Mesenchymal stem cell (in vitro differentiated cells and primary cell): ENCODE measurements around the gene PCNT.

Experiments used
- DNase-seq: peaks from one replicate; pipeline ENCODE4 v3.0.0-alpha.2; 2013
- H2AFZ ChIP-seq: one replicate; pipeline ENCODE4 v1.6.1; 2013; ENCODE audit warnings: low read depth, mild to moderate bottlenecking, control low read depth, inconsistent platforms, low read length, moderate library complexity
- H2AK5ac ChIP-seq: 2 replicates; pipeline ENCODE4 v1.6.1; 2013; ENCODE audit warnings: low read length, moderate library complexity, mild to moderate bottlenecking, inconsistent platforms; ENCODE audit not compliant: severe bottlenecking
- H2BK120ac ChIP-seq: one replicate; pipeline ENCODE4 v1.6.1; 2013; ENCODE audit warnings: low read depth, mild to moderate bottlenecking, inconsistent platforms, low read length, moderate library complexity
- H2BK12ac ChIP-seq, 2 experiments: one replicate each; pipeline ENCODE4 v1.6.1; 2013; ENCODE audit warnings: inconsistent platforms in 2 of 2, low read length in 2 of 2, mild to moderate bottlenecking in 2 of 2, moderate library complexity in 2 of 2, control low read depth in 1 of 2
- H2BK15ac ChIP-seq: one replicate; pipeline ENCODE4 v1.6.1; 2013; ENCODE audit warnings: mild to moderate bottlenecking, low read depth, inconsistent platforms; ENCODE audit not compliant: poor library complexity, severe bottlenecking
- H2BK5ac ChIP-seq: 2 replicates; pipeline ENCODE4 v1.6.1; 2013; ENCODE audit warnings: low read depth, mild to moderate bottlenecking, low read length, control low read depth, inconsistent platforms; ENCODE audit not compliant: poor library complexity, severe bottlenecking
- H3K14ac ChIP-seq, 2 experiments: one replicate each; pipeline ENCODE4 v1.6.1; 2013; ENCODE audit warnings: inconsistent platforms in 2 of 2, low read length in 2 of 2, control low read depth in 1 of 2, mild to moderate bottlenecking in 1 of 2, moderate library complexity in 1 of 2
- H3K18ac ChIP-seq, 2 experiments: one replicate each; pipeline ENCODE4 v1.6.1; 2013; ENCODE audit warnings: inconsistent platforms in 2 of 2, low read length in 2 of 2, control low read depth in 1 of 2, low read depth in 1 of 2, mild to moderate bottlenecking in 1 of 2
- H3K23ac ChIP-seq, 2 experiments: one replicate each; pipeline ENCODE4 v1.6.1; 2013; ENCODE audit warnings: inconsistent platforms in 2 of 2, low read length in 2 of 2, mild to moderate bottlenecking in 2 of 2, moderate library complexity in 2 of 2, control low read depth in 1 of 2
- H3K27ac ChIP-seq: 2 replicates; pipeline ENCODE4 v1.5.1; 2013; ENCODE audit warnings: mild to moderate bottlenecking, moderate library complexity, low read length, control low read depth, inconsistent platforms; ENCODE audit not compliant: poor library complexity, severe bottlenecking
- H3K27me3 ChIP-seq, 2 experiments: 2 replicates each; pipeline versions ENCODE4 v1.6.1 to v1.7.0; 2013; ENCODE audit warnings: low read length in 2 of 2, mild to moderate bottlenecking in 2 of 2, moderate library complexity in 2 of 2, control low read depth in 1 of 2, inconsistent platforms in 1 of 2; ENCODE audit not compliant: control insufficient read depth in 1 of 2, insufficient read depth in 1 of 2
- H3K36me3 ChIP-seq, 2 experiments: 2 replicates each; pipeline versions ENCODE4 v1.6.1 to v1.7.0; 2013; ENCODE audit warnings: low read length in 2 of 2, control low read depth in 1 of 2, inconsistent platforms in 1 of 2, low read depth in 1 of 2, mild to moderate bottlenecking in 1 of 2; ENCODE audit not compliant: insufficient read depth in 2 of 2, control insufficient read depth in 1 of 2
- H3K4ac ChIP-seq, 2 experiments: one replicate each; pipeline ENCODE4 v1.6.1; 2013; ENCODE audit warnings: inconsistent platforms in 2 of 2, low read length in 2 of 2, mild to moderate bottlenecking in 2 of 2, moderate library complexity in 2 of 2, control low read depth in 1 of 2, low read depth in 1 of 2
- H3K4me1 ChIP-seq: 2 replicates; pipeline ENCODE4 v1.6.1; 2013; ENCODE audit warnings: low read depth, low read length, control low read depth; ENCODE audit not compliant: control insufficient read depth, insufficient read depth
- H3K4me2 ChIP-seq: 2 replicates; pipeline ENCODE4 v1.6.1; 2013; ENCODE audit warnings: low read length, mild to moderate bottlenecking, inconsistent platforms; ENCODE audit not compliant: poor library complexity, severe bottlenecking
- H3K4me3 ChIP-seq, 2 experiments: 2 replicates each; pipeline versions ENCODE4 v1.5.1 to v1.7.0; 2013; ENCODE audit warnings: low read length in 2 of 2, mild to moderate bottlenecking in 2 of 2, control low read depth in 1 of 2, low read depth in 1 of 2; ENCODE audit not compliant: insufficient read depth in 1 of 2
- H3K79me1 ChIP-seq: replicated peaks from 2 replicates; pipeline ENCODE4 v1.6.1; 2013; ENCODE audit warnings: mild to moderate bottlenecking, control low read depth, low read length, inconsistent platforms; ENCODE audit not compliant: poor library complexity, severe bottlenecking
- H3K9ac ChIP-seq: 2 replicates; pipeline ENCODE4 v1.7.0; 2013; ENCODE audit warnings: mild to moderate bottlenecking, low read length, moderate library complexity
- H3K9me3 ChIP-seq: 2 replicates; pipeline ENCODE4 v1.7.0; 2013; ENCODE audit warnings: mild to moderate bottlenecking, low read length; ENCODE audit not compliant: control insufficient read depth
- H4K8ac ChIP-seq: one replicate; pipeline ENCODE4 v1.6.1; 2013; ENCODE audit warnings: inconsistent platforms, mild to moderate bottlenecking, low read length, moderate library complexity
- H4K91ac ChIP-seq: one replicate; pipeline ENCODE4 v1.6.1; 2013; ENCODE audit warnings: mild to moderate bottlenecking, low read length, inconsistent platforms
- WGBS: methylation state at CpG from one replicate; pipeline ENCODE4 v1.1.7; 2013; ENCODE audit warnings: mixed read lengths; 5-methylcytosine and 5-hydroxymethylcytosine counted together

Gene PCNT

DNA sequence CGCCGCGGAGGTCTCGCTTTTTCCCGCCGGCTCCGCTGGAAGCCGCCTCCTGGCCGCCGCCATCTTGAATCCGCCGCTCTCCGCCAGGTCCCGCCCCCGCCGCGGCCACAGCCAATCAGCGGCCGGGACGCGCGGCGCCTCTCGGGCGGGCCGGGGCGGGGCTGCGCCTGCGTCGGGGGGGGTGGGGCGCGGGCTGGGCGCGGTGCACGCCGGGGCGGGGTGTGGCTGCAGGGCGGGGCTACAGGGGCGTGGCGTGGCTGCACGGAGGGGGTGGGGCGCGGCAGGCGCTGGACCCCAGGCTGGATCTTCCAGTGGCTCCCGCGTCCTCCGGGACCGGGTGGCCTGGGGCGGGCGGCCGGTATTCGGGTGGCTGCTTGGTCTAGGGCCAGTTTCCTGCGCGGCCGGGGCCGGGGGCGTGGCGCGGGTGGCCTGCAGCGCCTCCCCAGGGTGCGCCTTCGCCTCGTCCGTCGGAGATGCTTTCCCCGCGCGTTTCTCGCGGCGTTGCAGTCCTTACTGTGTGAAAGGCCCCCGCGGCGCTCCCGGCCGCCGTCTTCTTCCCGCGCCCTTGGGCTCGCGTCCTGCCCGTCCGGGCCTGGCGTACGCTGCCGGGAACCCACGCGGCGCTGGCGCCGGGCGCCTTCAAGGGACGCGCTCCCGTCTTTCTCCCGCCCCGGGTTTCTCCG, 575 bp downstream of the PCNT start:
- peak; percentile 75 for DNase-seq
- H2AFZ ChIP-seq, result peak overlapping the region; percentile 54
- H3K27me3 ChIP-seq, result no peaks in the 10 kb centered on the region
- H3K23ac ChIP-seq, result no peak overlapping the region
- peak overlapping the region; percentile 77 to 89 for H3K18ac ChIP-seq
- peak overlapping the region; percentile 49 for H3K27ac ChIP-seq
- H3K4ac ChIP-seq, result peak overlapping the region; percentile 58 to 77
- H2BK5ac ChIP-seq, result peak overlapping the region; percentile 22
- peak overlapping the region; percentile 87 for H3K4me2 ChIP-seq
- H4K8ac ChIP-seq, result peak overlapping the region; percentile 83
- H3K14ac ChIP-seq, result no peak overlapping the region
- H2BK12ac ChIP-seq, result no peak overlapping the region
- peaks cover 23% of the 10 kb centered on the region for H3K79me1 ChIP-seq
- H2AK5ac ChIP-seq, result no peak overlapping the region
- peak overlapping the region; percentile 92 for H3K9ac ChIP-seq
- no peaks in the 10 kb centered on the region for H3K9me3 ChIP-seq
- H3K4me3 ChIP-seq, result peak overlapping the region; percentile 92 to 98
- H2BK120ac ChIP-seq, result peak overlapping the region; percentile 21
- peaks cover 11% of the 10 kb centered on the region for H3K4me1 ChIP-seq
- WGBS, result under 1% methylated on average over 74 of the region's 98 CpGs
- H3K36me3 ChIP-seq, result peaks cover 13 to 23% of the 10 kb centered on the region in 2 experiments
- peak overlapping the region; percentile 44 for H2BK15ac ChIP-seq
- H4K91ac ChIP-seq, result no peak overlapping the region

DNA sequence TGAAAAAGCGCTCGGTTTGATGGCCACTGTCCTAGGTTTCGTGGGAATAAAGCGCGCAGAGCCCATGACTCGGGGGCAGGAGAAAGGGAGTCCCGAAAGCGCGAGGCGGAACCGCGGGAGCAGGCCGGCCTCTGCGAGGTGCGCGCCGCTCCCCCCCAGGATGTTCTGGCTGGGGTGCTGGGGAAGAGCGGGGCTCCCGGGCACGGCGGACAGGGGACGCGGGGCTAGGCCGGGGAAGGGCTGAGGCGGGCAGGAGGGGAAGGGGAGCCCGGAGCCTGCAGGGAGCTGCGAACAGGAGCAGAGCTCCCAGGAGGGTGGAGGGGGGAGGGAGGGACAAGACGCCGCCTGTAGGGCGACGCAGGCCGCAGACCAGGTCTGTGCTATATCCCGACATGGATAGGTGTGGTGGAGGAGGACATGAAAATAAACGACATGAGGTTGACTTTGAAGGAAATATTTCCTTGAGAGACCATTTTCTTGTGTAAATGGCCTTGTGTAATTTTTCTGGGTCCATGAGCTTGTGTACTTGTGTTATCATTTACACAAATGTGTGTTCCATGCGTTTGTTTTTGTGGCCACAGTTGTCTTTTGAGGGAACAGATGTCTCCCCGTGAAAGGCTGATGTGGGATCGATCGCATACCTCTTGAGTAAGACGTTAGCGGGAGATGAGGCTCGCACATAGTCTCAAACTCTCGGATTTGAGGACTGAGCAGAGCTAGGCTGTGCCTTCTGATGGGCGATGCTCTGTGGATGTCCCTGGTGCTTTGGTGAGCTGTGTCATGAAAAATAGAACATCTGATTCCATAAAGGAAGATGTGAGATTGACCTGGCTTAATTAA, 1.3 kb downstream of the PCNT start:
- Histone ChIP-seq H2BK5ac (no peak overlapping the region), H3K79me1 (peaks cover 26% of the 10 kb centered on the region), H3K4me1 (peaks cover 11% of the 10 kb centered on the region), H2BK12ac (no peak overlapping the region), H3K27me3 (no peaks in the 10 kb centered on the region), H3K18ac (peak overlapping the region; percentile 77 to 85), H3K27ac (peak overlapping the region; percentile 49), H3K23ac (peak overlapping the region in 1 of 2 experiments; percentile 79), H2AFZ (peak overlapping the region; percentile 54), H3K4ac (peak overlapping the region; percentile 5 to 15), H3K14ac (peak overlapping the region in 1 of 2 experiments; percentile 86), H3K36me3 (peaks cover 14 to 31% of the 10 kb centered on the region in 2 experiments), H4K8ac (peak overlapping the region; percentile 61), H3K9ac (peak overlapping the region; percentile 86), H2AK5ac (no peak overlapping the region), H3K4me3 (peak overlapping the region; percentile 80 to 83), H2BK15ac (no peak overlapping the region), H4K91ac (peak overlapping the region; percentile 53), H3K4me2 (peak overlapping the region; percentile 87), H3K9me3 (no peaks in the 10 kb centered on the region), H2BK120ac (no peak overlapping the region)
- WGBS, result 7% methylated on average over 42 of the region's 43 CpGs
- DNase-seq, result peak; percentile 71

DNA sequence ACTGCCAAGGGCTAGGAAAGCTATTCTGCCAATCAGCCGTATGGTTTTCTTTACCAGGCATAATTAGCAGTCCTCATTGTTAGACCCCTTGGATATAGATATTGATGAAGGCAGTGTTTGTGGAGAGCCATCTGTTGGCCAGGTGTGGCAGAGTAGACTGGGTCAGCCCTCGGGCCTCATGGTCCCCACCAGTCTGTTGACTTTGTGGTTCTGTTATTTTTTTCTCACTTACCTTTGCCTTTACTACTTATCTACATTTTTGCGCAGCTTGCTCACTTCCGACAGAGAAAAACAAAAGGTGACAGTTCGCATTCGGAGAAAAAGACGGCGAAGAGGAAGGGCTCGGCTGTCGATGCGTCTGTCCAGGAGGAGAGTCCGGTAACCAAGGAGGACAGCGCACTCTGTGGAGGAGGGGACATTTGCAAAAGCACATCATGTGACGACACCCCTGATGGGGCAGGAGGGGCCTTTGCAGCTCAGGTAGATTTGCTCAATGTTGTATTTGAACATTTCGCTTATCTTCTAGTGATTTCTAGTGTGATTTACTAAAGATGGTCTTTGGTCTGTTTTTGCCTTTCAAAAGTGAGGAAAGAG, 2.3 kb downstream of the PCNT start:
- Histone ChIP-seq H2BK5ac (no peak overlapping the region), H2BK120ac (no peak overlapping the region), H3K9ac (peak overlapping the region; percentile 86), H3K36me3 (peaks cover 14 to 38% of the 10 kb centered on the region in 2 experiments), H2BK12ac (no peak overlapping the region), H2AK5ac (no peak overlapping the region), H3K27me3 (no peaks in the 10 kb centered on the region), H2AFZ (no peak overlapping the region), H3K4me2 (no peak overlapping the region), H3K14ac (no peak overlapping the region), H3K9me3 (no peaks in the 10 kb centered on the region), H4K91ac (no peak overlapping the region), H2BK15ac (no peak overlapping the region), H3K4ac (peak overlapping the region in 1 of 2 experiments; percentile 56), H3K4me3 (peak overlapping the region in 1 of 2 experiments; percentile 80), H4K8ac (no peak overlapping the region), H3K4me1 (peaks cover 11% of the 10 kb centered on the region), H3K23ac (no peak overlapping the region), H3K79me1 (peaks cover 26% of the 10 kb centered on the region), H3K18ac (no peak overlapping the region), H3K27ac (no peak overlapping the region)
- WGBS, result 93% methylated on average over 15 of the region's 15 CpGs
- no peak for DNase-seq

DNA sequence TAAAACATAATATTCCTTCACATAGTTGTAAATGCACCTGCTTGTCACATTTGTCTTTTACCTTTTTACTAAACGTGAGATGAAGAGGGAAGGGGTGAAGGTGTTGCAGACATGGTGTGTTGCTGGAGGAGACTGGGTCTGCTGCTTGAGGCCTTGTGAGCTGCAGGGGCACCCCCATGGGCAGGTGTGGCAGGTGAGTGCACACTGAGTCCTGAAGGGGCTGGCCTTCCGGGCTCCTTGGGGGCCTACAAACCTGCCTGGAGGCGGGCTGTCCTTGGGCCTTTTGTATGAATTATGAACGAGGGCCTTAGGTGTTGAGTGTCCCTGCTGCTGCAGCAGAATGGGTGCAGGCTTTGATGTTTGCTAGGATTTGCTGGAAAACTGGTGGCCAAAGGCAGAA, 3.8 kb downstream of the PCNT start:
- Histone ChIP-seq H3K23ac (no peak overlapping the region), H3K27ac (no peak overlapping the region), H3K4me2 (no peak overlapping the region), H3K4me1 (peaks cover 5% of the 10 kb centered on the region), H2BK120ac (no peak overlapping the region), H2AK5ac (no peak overlapping the region), H3K18ac (no peak overlapping the region), H3K14ac (no peak overlapping the region), H3K4ac (no peak overlapping the region), H4K91ac (no peak overlapping the region), H3K9me3 (no peaks in the 10 kb centered on the region), H2BK5ac (no peak overlapping the region), H3K27me3 (no peaks in the 10 kb centered on the region), H3K79me1 (peaks cover 31% of the 10 kb centered on the region), H2BK15ac (no peak overlapping the region), H3K4me3 (no peak overlapping the region), H2AFZ (no peak overlapping the region), H3K9ac (no peak overlapping the region), H4K8ac (no peak overlapping the region), H3K36me3 (peaks cover 16 to 45% of the 10 kb centered on the region in 2 experiments), H2BK12ac (no peak overlapping the region)
- WGBS, result 96% methylated on average over 4 of the region's 4 CpGs
- no peak for DNase-seq
